ENCODE results near the gene IGSF21. TPM values are rescaled to one million over a fixed set of nuclear protein-coding genes. Genes with fewer than 3 reads are reported as not detected.

The IGSF21 gene
- polyA plus RNA-seq, 1 donor (not counting 4 experiments of a cell fraction or from before 2014, with no cell fraction given): not detected

- TF ChIP-seq CTCF (optimal IDR thresholded peaks at IDR 0.05 in 1 of 3, IDR thresholded peaks at IDR 0.05 in 1 of 3, conservative IDR thresholded peaks at IDR 0.05 in 1 of 3; ENCODE audit: extremely low read depth in 1 of 3, insufficient read depth in 2 of 3, low read length in 3 of 3) (no peak), EZH2 (IDR thresholded peaks at IDR 0.05; ENCODE audit: low read length) (no peak)
- dilution Hi-C loops (cut with MboI; ENCODE audit: extremely low pct_ligation_motif_present, low sequenced_read_pairs): no loop called here
- Histone ChIP-seq H3K27ac (ENCODE audit: control insufficient read depth, insufficient read depth, low read length) (no peak overlapping the region), H3K9me3 (ENCODE audit: control insufficient read depth, low read depth, low read length) (no peaks in the 10 kb centered on the region), H3K79me2 (ENCODE audit: control insufficient read depth, insufficient read depth, low read length) (no peaks in the 10 kb centered on the region), H3K4me2 (ENCODE audit: control insufficient read depth, extremely low read depth, insufficient read depth, low read depth, low read length) (no peak overlapping the region), H3K36me3 (ENCODE audit: control insufficient read depth in 2 of 2, extremely low read depth in 1 of 2, insufficient read depth in 2 of 2, low read length in 2 of 2) (no peaks in the 10 kb centered on the region), H3K9ac (ENCODE audit: control insufficient read depth, extremely low read depth, insufficient read depth, low read length) (no peak overlapping the region), H3K27me3 (ENCODE audit: control insufficient read depth, extremely low read depth, insufficient read depth, low read length) (no peaks in the 10 kb centered on the region), H3K9me1 (ENCODE audit: control insufficient read depth, extremely low read depth, insufficient read depth, low read length) (no peaks in the 10 kb centered on the region), H4K20me1 (ENCODE audit: control insufficient read depth, extremely low read depth, insufficient read depth, low read length) (no peaks in the 10 kb centered on the region), H3K4me3 (ENCODE audit: control insufficient read depth in 2 of 3, extremely low read depth in 1 of 3, insufficient read depth in 2 of 3, low read depth in 1 of 3, low read length in 3 of 3) (no peak overlapping the region), H3K4me1 (ENCODE audit: control insufficient read depth, extremely low read depth, insufficient read depth, low read length) (no peaks in the 10 kb centered on the region), H2AFZ (ENCODE audit: control insufficient read depth, low read length) (no peak overlapping the region)
- FAIRE-seq: no peak
- no peak for DNase-seq (ENCODE audit: low read depth, low spot score)
Observed at GRCh38 chr1:18077657-18078215, 29.9 kb upstream of the IGSF21 start.

GRCh38 chr1:18079941-18080735 is 27.5 kb upstream of the IGSF21 start:
- Histone ChIP-seq H3K27me3 (ENCODE audit: control insufficient read depth, extremely low read depth, insufficient read depth, low read length) (no peaks in the 10 kb centered on the region), H2AFZ (ENCODE audit: control insufficient read depth, low read length) (no peak overlapping the region)

More at GRCh38 chr1:18079941-18080735, 27.5 kb upstream of the IGSF21 start:
- FAIRE-seq (no peak), DNase-seq (ENCODE audit: low read depth, low spot score) (no peak)
- Histone ChIP-seq H3K27ac (ENCODE audit: control insufficient read depth, insufficient read depth, low read length) (no peak overlapping the region), H3K4me2 (ENCODE audit: control insufficient read depth, extremely low read depth, insufficient read depth, low read depth, low read length) (no peak overlapping the region), H3K9ac (ENCODE audit: control insufficient read depth, extremely low read depth, insufficient read depth, low read length) (no peak overlapping the region), H3K4me1 (ENCODE audit: control insufficient read depth, extremely low read depth, insufficient read depth, low read length) (no peaks in the 10 kb centered on the region), H3K9me3 (ENCODE audit: control insufficient read depth, low read depth, low read length) (no peaks in the 10 kb centered on the region), H3K9me1 (ENCODE audit: control insufficient read depth, extremely low read depth, insufficient read depth, low read length) (no peaks in the 10 kb centered on the region), H4K20me1 (ENCODE audit: control insufficient read depth, extremely low read depth, insufficient read depth, low read length) (no peaks in the 10 kb centered on the region), H3K4me3 (ENCODE audit: control insufficient read depth in 2 of 3, extremely low read depth in 1 of 3, insufficient read depth in 2 of 3, low read depth in 1 of 3, low read length in 3 of 3) (no peak overlapping the region), H3K36me3 (ENCODE audit: control insufficient read depth in 2 of 2, extremely low read depth in 1 of 2, insufficient read depth in 2 of 2, low read length in 2 of 2) (no peaks in the 10 kb centered on the region), H3K79me2 (ENCODE audit: control insufficient read depth, insufficient read depth, low read length) (no peaks in the 10 kb centered on the region)
- no peak for TF ChIP-seq CTCF (optimal IDR thresholded peaks at IDR 0.05 in 1 of 3, IDR thresholded peaks at IDR 0.05 in 1 of 3, conservative IDR thresholded peaks at IDR 0.05 in 1 of 3; ENCODE audit: extremely low read depth in 1 of 3, insufficient read depth in 2 of 3, low read length in 3 of 3)
- TF ChIP-seq EZH2 (IDR thresholded peaks at IDR 0.05; ENCODE audit: low read length): no peak
- dilution Hi-C loops (cut with MboI; ENCODE audit: extremely low pct_ligation_motif_present, low sequenced_read_pairs): no loop called here

All from keratinocyte (primary cell).